GM12891 (cell line): ENCODE data around the gene SCUBE1.
A peak's percentile ranks its signal among the peaks of the same experiment; 100 is the strongest.

Experiments
- DNase-seq: peaks from one replicate; pipeline ENCODE4 v3.0.0; 2011; ENCODE audit warnings: low spot score; ENCODE audit not compliant: insufficient read length
- FAIRE-seq: peaks from 2 replicates; lab custom pipeline; 2011; peaks lifted over from hg19 to GRCh38; lab: Jason Lieb, UNC
- PAX5 ChIP-seq: IDR thresholded peaks from 2 replicates; pipeline ENCODE4 v1.6.1; 2011; ENCODE audit warnings: low read length, moderate library complexity, mild to moderate bottlenecking; ENCODE audit not compliant: insufficient read depth, severe bottlenecking
- POLR2A ChIP-seq: IDR thresholded peaks from 2 replicates; pipeline ENCODE4 v1.6.1; 2011; ENCODE audit warnings: low read depth, low read length, control low read depth
- POLR2AphosphoS5 ChIP-seq: IDR thresholded peaks from 2 replicates; pipeline ENCODE4 v1.6.1; 2011; ENCODE audit warnings: low read depth, low read length, control low read depth
- POU2F2 ChIP-seq: IDR thresholded peaks from 2 replicates; pipeline ENCODE4 v1.6.1; 2011; ENCODE audit warnings: low read depth, mild to moderate bottlenecking, control low read depth, low read length, moderate library complexity
- SPI1 ChIP-seq: IDR thresholded peaks from 2 replicates; pipeline ENCODE4 v1.6.1; 2011; ENCODE audit warnings: low read depth, low read length, control low read depth
- TAF1 ChIP-seq: IDR thresholded peaks from 2 replicates; pipeline ENCODE4 v1.6.1; 2011; ENCODE audit warnings: low read depth, low read length, control low read depth

SCUBE1 gene

GRCh38 chr22:43236411-43237166 lies 106.6 kb downstream of the SCUBE1 start:
- FAIRE-seq (no peak), DNase-seq (no peak)
- TF ChIP-seq POU2F2 = no peak
- TF ChIP-seq SPI1 = no peak
- no peak for TF ChIP-seq POLR2A
- TF ChIP-seq POLR2AphosphoS5 = no peak
- TF ChIP-seq PAX5 = no peak
- no peak for TF ChIP-seq TAF1

DNA sequence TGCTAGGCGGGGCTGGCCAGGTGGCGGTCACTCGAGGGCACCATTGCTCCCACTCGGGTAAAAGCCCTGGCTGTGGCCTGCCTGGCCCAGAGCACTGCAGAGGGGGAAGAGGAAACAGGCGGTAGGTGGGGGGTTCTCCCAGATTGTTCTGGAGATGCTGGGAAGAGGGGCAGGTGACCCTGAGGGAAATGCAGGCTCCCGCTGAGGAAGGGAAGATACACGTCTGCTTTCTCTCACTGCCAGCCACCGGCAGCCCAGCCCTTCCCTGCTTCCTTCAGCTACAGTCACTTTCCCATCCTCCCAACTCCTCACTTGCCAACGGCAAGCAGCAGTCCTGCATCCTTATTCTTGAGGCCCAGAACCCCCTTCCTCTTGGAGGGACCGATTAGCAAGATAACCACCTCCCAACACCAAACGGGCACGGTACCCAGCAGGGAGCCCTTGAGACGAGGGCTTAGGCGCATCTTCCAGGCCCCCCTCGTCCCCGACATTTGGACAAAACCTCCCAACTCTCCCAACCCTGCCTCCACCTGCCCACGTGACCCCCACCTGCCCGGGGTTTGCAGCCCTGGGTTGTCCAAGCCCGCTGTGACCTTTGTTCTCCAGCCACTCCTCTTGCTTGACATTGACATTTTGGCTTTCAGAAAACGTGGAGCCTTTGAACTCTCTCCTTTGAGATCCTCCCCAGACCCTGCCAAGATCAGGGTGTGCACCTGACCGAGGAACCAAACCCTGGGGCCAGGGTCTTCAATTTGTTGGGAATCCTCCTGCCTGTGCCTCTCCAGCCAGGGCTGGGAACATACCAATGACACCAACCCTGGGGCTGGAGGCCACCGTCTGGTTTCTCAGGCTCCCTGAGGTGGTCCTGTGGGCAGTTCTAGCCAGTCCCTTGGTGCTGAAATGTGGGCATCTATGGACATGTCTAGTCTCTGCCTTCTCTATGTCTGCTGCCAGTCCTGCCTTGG lies 107.4 kb downstream of the SCUBE1 start:
- no peak for TF ChIP-seq PAX5
- TF ChIP-seq SPI1 = no peak
- no peak for TF ChIP-seq TAF1
- no peak for TF ChIP-seq POLR2A
- TF ChIP-seq POU2F2 = no peak
- no peak for TF ChIP-seq POLR2AphosphoS5
- no peak for FAIRE-seq

GRCh38 chr22:43234264-43234988 lies 108.7 kb downstream of the SCUBE1 start:
- no peak for TF ChIP-seq TAF1
- no peak for TF ChIP-seq POLR2AphosphoS5
- TF ChIP-seq POLR2A = no peak
- TF ChIP-seq SPI1 = no peak
- TF ChIP-seq PAX5 = no peak
- TF ChIP-seq POU2F2 = no peak
- no peak for FAIRE-seq
- no peak for DNase-seq

More for the DNA sequence above, 107.4 kb downstream of the SCUBE1 start:
- DNase-seq = no peak

DNA sequence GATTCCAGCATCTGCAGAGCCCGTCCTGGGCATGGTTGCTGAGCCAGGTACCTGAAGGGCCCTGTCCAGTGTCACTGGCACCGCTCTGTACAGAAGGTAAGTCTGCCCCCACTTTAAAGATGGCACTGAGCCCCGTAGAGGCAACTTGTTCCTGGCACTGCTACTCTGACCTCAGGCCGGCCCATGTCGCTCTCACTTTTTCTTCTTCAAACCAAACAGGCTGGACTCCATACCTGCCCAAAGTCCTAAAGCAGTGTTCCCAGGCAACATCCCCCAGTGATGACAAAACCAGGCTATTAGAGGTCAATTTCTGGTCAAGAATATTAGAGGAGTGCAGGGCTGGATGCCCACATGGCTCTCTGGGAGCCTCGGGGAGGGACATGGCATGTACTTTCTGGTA lies 109.6 kb downstream of the SCUBE1 start:
- DNase-seq (no peak), FAIRE-seq (no peak)
- TF ChIP-seq SPI1 (no peak), TAF1 (no peak), POLR2AphosphoS5 (no peak), POLR2A (no peak), PAX5 (no peak), POU2F2 (no peak)

DNA sequence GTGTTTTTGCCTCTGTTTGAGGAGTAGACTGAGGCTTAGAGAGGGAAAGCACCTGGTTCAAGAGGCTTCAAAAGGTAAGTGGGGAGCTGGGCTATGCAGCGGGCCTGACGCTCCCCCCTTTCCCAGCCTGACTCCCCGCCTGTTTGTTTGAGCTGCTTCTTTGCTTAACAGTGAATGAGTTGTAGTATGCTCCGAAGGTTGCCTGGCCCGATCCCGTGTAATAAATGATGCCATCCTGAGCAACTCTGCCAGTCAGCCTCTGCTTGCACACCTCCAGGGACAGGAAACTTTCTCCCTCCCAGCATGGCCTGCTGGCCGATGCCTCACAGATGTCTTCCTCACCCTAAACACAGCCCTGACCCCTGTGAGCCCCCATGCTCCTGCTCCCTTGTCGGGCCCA lies 110.7 kb downstream of the SCUBE1 start:
- DNase-seq (no peak), FAIRE-seq (no peak)
- TF ChIP-seq POU2F2 (no peak), POLR2AphosphoS5 (no peak), POLR2A (no peak), SPI1 (no peak), PAX5 (no peak), TAF1 (no peak)

DNA sequence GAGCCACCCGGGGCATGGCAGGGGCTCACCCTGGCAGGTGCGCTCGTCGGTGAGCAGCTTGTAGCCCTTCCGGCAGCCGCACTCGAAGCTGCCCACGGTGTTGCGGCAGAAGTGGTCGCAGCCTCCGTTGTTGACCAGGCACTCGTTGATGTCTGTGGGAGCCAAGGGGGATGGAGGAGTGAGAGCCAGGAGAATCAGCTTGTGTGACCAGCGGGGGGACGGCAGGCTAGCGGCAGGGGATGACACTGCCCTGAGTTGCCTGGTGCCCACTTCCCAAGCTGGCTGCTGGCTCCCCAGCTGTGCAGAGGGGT lies 111.5 kb downstream of the SCUBE1 start:
- TF ChIP-seq TAF1 = no peak
- no peak for TF ChIP-seq SPI1
- TF ChIP-seq PAX5 = no peak
- no peak for TF ChIP-seq POU2F2
- no peak for TF ChIP-seq POLR2A
- no peak for DNase-seq
- no peak for FAIRE-seq

- peak; percentile 95 for FAIRE-seq
- TF ChIP-seq PAX5 (no peak), SPI1 (no peak), POU2F2 (no peak), TAF1 (no peak), POLR2AphosphoS5 (no peak), POLR2A (no peak)
- peak; percentile 94 for DNase-seq
These were observed 112.0 kb downstream of the SCUBE1 start for GRCh38 chr22:43230971-43231723.

DNA sequence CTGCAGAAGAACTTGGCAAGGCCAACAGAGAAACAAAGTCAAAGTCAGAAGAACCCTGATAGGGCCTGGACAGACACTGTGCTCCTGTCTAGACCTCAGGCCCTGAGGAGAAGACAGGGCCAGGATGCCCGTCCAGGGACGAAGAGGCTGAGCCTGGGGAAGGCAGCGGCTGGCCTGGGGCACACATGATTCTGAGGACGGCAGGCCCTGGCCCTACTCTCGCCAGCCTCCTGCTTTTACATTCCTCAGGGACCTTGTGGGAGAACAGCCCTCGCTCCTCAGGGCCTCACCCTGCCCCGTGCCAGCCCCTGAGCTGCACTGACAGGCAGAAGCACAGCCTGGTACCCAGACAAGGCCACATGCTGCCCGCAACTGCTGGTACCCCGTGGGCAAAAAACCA lies 112.6 kb downstream of the SCUBE1 start:
- no peak for DNase-seq
- no peak for FAIRE-seq
- TF ChIP-seq POLR2A (no peak), POLR2AphosphoS5 (no peak), PAX5 (no peak), SPI1 (no peak), POU2F2 (no peak), TAF1 (no peak)
